GM18508 (cell line): ENCODE results near the gene DNAJC18.

Experiments
- ATAC-seq: cut with Tn5 transposase; IDR thresholded peaks from one replicate; pipeline ENCODE4 v1.9.1; 2021; ENCODE audit warnings: moderate number of reproducible peaks; ENCODE audit not compliant: insufficient read depth, unreplicated experiment

Gene DNAJC18

GRCh38 chr5:139377226-139377625 is 62.1 kb downstream of the DNAJC18 start:
- no peak for ATAC-seq

DNA sequence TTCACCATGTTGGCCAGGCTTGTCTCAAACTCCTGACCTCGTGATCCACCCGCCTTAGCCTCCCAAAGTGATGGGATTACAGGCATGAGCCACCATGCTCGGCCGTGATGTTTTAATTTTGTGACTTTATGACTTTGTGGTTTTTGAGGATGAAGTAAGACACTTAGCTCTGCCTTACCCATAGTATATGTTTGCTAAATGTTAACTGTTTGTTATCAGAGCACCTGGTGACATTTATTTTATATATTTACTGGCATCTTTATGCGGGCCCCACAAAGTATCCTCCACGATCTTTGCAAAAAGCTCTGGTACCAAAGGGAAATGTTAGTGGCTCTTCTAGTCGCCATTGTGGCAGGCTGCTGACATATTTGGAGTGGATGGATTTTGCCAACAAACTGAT is 63.0 kb downstream of the DNAJC18 start:
- no peak for ATAC-seq

DNA sequence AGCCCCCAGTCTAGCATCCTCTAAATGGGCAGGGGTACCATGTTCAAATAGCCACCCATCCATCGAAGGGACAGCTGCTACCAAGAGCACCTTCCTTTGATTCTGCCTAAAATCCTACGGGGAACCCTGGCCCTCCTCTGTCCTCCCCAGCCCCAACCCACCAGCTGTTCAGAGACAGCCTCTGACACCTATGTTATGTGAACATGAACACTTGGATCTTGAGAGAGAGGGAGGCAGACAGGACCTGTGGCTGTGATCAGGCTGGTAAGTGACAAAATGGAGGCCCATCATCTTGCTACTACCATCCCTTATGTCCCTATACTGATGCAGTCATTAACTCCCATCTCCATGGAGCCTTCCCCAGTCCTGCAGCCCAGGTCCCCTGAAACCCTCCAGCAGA is 64.4 kb downstream of the DNAJC18 start:
- no peak for ATAC-seq

GRCh38 chr5:139371482-139372435 is 67.6 kb downstream of the DNAJC18 start:
- no peak for ATAC-seq

DNA sequence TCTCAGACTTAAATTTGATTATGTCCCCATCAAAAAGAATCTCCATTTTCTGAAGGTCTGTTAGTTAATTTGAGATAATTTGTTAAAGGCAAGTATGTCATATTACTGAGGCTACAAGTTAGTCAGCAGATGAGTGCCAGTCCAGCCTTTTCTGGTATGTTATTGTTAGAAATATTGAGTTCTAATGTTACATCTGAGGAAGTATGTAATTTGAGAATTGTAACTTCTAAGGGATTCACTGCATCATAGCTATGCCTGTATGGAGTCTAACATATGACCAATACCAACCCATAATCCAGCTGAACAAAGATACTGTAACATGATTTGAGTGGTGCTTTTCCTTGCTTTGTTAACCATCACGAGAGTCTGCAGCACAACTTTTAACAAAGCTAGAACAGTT is 70.1 kb downstream of the DNAJC18 start:
- no peak for ATAC-seq

- ATAC-seq: no peak
Observed at GRCh38 chr5:139368613-139369012, 70.7 kb downstream of the DNAJC18 start.

GRCh38 chr5:139364466-139364865 is 74.9 kb downstream of the DNAJC18 start:
- ATAC-seq: no peak

- no peak for ATAC-seq
Observed at GRCh38 chr5:139363937-139364336, 75.4 kb downstream of the DNAJC18 start.

DNA sequence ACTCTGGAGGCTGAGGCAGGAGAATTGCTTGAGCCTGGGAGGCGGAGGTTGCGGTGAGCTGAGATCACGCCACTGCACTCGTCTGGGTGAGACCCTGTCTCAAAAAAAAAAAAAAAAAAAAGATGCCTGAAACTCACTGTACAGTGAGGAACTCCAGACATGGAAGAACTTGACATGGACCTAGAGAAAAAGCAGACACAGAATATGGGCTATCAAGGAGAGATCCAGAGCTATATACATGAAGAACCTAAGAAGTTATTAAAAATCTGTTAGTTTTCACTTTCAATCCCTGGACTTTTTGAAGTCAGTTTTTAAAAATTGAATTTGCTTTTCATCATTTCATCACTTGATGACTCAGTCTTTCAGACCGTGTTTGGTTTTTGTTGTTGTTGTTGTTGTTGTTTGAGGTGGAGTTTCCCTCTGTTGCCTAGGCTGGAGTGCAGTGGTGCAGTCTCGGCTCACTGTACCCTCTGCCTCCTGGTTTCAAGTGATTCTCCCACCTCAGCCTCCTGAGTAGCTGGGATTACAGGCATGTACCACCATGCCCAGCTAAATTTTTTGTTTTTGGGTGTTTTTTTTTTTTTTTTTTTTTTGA is 77.4 kb downstream of the DNAJC18 start:
- no peak for ATAC-seq

GRCh38 chr5:139360384-139360783 is 78.9 kb downstream of the DNAJC18 start:
- ATAC-seq: no peak
